ENCODE data around the gene ZNF195. TPM values are rescaled to one million over a fixed set of nuclear protein-coding genes. Genes with fewer than 3 reads are reported as not detected.
"Not testable (repeated sequence)": the region's sequence is repeated elsewhere in the genome, so short reads cannot be mapped to it uniquely, and the experiment has no call there.

The ZNF195 gene
- total and polyA plus RNA-seq, 8 donors, result 19.6 to 37.0 (median 34.2) TPM

- intact Hi-C loops (cut with DNase I), result no loop called here
- DNase-seq (peak in 1 of 4 donors; percentile 39), ATAC-seq (peak; percentile 77)
- Histone ChIP-seq H3K9me3 (no peaks in the 10 kb centered on the region), H3K27me3 (peaks cover 4 to 28% of the 10 kb centered on the region in 2 donors), H3K4me1 (no peaks in the 10 kb centered on the region), H3K4me3 (no peak overlapping the region), H3K36me3 (no peaks in the 10 kb centered on the region), H3K27ac (no peak overlapping the region)
- TF ChIP-seq CTCF (IDR thresholded peaks at IDR 0.05), result no peak
Measured at GRCh38 chr11:3338569-3339339, 40.2 kb downstream of the ZNF195 start.

- H3K36me3 ChIP-seq; ATAC-seq; intact Hi-C loops (cut with DNase I); H3K4me3 ChIP-seq; DNase-seq; H3K4me1 ChIP-seq; H3K27ac ChIP-seq; H3K27me3 ChIP-seq; H3K9me3 ChIP-seq: not testable (repeated sequence)
Measured at GRCh38 chr11:3336420-3336819, 42.5 kb downstream of the ZNF195 start.

GRCh38 chr11:3333157-3333556, 45.8 kb downstream of the ZNF195 start:
- H3K27ac ChIP-seq; H3K9me3 ChIP-seq; intact Hi-C loops (cut with DNase I); H3K27me3 ChIP-seq; ATAC-seq; H3K4me3 ChIP-seq; H3K4me1 ChIP-seq; H3K36me3 ChIP-seq; DNase-seq: not testable (repeated sequence)

- H3K4me1 ChIP-seq; DNase-seq; H3K27ac ChIP-seq; ATAC-seq; H3K27me3 ChIP-seq; H3K4me3 ChIP-seq; H3K9me3 ChIP-seq; intact Hi-C loops (cut with DNase I); H3K36me3 ChIP-seq: not testable (repeated sequence)
Measured at GRCh38 chr11:3331078-3331477, 47.9 kb downstream of the ZNF195 start.

GRCh38 chr11:3330064-3330463, 48.9 kb downstream of the ZNF195 start:
- H3K4me3 ChIP-seq; intact Hi-C loops (cut with DNase I); H3K4me1 ChIP-seq; H3K27ac ChIP-seq; H3K9me3 ChIP-seq; H3K27me3 ChIP-seq; H3K36me3 ChIP-seq; ATAC-seq; DNase-seq: not testable (repeated sequence)

GRCh38 chr11:3328503-3328902, 50.4 kb downstream of the ZNF195 start:
- H3K36me3 ChIP-seq; H3K27me3 ChIP-seq; H3K4me3 ChIP-seq; intact Hi-C loops (cut with DNase I); H3K9me3 ChIP-seq; ATAC-seq; H3K27ac ChIP-seq; H3K4me1 ChIP-seq; DNase-seq: not testable (repeated sequence)

GRCh38 chr11:3326450-3326849, 52.5 kb downstream of the ZNF195 start:
- ATAC-seq; H3K4me1 ChIP-seq; H3K27ac ChIP-seq; H3K27me3 ChIP-seq; intact Hi-C loops (cut with DNase I); DNase-seq; H3K36me3 ChIP-seq; H3K9me3 ChIP-seq; H3K4me3 ChIP-seq: not testable (repeated sequence)

- DNase-seq; intact Hi-C loops (cut with DNase I); H3K27me3 ChIP-seq; H3K4me1 ChIP-seq; H3K27ac ChIP-seq; H3K9me3 ChIP-seq; H3K36me3 ChIP-seq; H3K4me3 ChIP-seq: not testable (repeated sequence)
- peak; percentile 64 for ATAC-seq
Measured at GRCh38 chr11:3324724-3325123, 54.2 kb downstream of the ZNF195 start.

Other genes with a start within 250 kb of the ZNF195 start
- 10 to 100 TPM; 34.5 to 39.6 TPM for gene OSBPL5, start 213.8 kb downstream of the ZNF195 start, total RNA-seq
- gene OSBPL5, start 213.8 kb downstream of the ZNF195 start, polyA plus RNA-seq (ENCODE audit: insufficient read length in 6 of 6), result 10 to 100 TPM; 19.5 to 37.0 (median 27.8) TPM
- not detected for gene MRGPRG, start 160.3 kb downstream of the ZNF195 start, total RNA-seq
- gene MRGPRG, start 160.3 kb downstream of the ZNF195 start, polyA plus RNA-seq (ENCODE audit: insufficient read length in 6 of 6), result not detected
- under 1 TPM; 0.31 to 0.47 TPM for gene MRGPRE, start 146.7 kb downstream of the ZNF195 start, total RNA-seq
- gene MRGPRE, start 146.7 kb downstream of the ZNF195 start, polyA plus RNA-seq (ENCODE audit: insufficient read length in 6 of 6), result under 1 TPM in 2 of 6 donors, not detected in 4; 0.11 to 0.20 TPM

All from left lung (tissue), 10 donors.